SK-N-SH (cell line): ENCODE results near the gene PRKCA.

Source experiments
- CTCF ChIP-seq: fragments of 200-600 bp; sonication (generic); IDR thresholded peaks from 2 replicates; pipeline ENCODE4 v1.6.1; 2017; ENCODE audit warnings: antibody characterized with exemption, mild to moderate bottlenecking, moderate library complexity
- FOXJ3 ChIP-seq: sonication (generic); formaldehyde crosslinking; IDR thresholded peaks from 2 replicates; pipeline ENCODE4 v1.5.1; 2020; ENCODE audit warnings: mild to moderate bottlenecking, missing genetic modification reagents
- POLR2AphosphoS5 ChIP-seq: IDR thresholded peaks from 2 replicates; pipeline ENCODE4 v1.6.1; 2012; ENCODE audit warnings: low read depth, low read length
- TCF12 ChIP-seq: IDR thresholded peaks from 2 replicates; pipeline ENCODE4 v1.4.0; 2012

DNA sequence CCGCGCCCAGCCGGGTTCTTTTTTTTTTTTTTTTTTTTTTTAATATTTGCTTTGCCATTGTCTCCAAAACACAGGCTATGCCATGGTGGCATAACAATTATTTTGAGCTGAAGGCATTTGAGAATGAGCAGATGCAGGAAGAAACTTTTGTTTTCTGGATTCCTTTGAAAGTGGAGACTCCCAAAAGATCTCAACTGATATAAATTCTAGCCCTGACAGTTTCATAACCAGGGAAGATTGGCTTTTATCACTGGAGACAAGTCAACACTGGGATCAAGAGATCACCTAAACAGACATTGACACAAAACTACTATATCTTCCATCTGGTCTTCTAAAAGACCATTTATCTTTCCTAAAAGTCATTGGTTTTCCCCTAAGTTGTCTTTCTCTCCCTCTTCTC, 10.1 kb upstream of the PRKCA start:
- TF ChIP-seq CTCF (no peak), POLR2AphosphoS5 (no peak), FOXJ3 (no peak), TCF12 (peak; percentile 56)
